HG02642 (cell line): ENCODE data around the gene P2RX2.

ENCODE experiments used
- ATAC-seq: cut with Tn5 transposase; IDR thresholded peaks from one replicate; pipeline ENCODE4 v1.9.1; 2021; ENCODE audit warnings: mild to moderate bottlenecking; ENCODE audit not compliant: unreplicated experiment, poor library complexity

The P2RX2 gene

DNA sequence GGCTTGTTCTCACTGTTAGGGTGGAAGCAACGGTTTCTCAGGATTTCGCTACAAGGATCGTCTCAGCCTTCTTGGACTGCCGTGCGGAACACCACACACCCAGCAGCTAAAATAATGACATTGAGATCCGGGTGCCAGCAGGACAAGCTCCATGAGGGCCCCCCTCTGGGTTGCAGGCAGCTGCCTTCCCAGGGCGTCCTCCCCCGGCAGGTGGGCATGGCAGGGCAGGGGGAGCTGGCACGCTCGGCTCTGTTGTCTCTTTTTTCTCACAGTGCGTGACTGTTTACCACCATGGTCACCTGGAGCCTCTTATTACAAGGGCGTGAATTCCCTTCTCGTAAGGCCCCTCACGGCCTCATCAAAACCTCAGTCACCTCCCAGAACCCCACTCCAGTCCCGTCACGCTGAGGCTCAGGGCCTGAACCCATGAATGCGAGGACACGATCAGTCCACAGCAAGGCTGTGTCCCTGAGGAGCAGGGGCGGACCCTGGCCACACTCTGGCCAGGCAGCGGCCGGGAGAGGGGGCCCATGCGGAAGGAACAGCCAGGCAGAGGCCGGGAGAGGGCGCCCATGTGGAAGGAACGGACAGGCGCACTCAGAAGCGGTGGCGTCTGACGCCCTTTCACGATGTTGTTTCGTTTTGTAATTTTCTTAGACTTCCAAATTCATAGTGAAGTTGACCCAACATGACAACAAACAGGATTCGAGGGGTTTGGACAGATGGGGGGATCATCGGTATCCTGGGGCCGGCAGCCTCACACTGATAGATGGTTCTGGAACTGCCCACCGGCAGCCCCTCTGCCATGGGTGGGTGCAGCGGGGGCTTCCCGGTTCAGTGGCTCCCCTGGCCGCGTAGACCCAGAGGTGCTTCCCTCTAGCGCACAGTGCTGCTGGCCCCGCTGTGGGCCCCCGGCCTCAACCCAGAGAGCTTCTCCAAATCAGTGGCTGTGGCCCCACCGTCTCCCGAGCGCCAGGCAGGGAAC lies 18.2 kb upstream of the P2RX2 start:
- ATAC-seq = no peak

DNA sequence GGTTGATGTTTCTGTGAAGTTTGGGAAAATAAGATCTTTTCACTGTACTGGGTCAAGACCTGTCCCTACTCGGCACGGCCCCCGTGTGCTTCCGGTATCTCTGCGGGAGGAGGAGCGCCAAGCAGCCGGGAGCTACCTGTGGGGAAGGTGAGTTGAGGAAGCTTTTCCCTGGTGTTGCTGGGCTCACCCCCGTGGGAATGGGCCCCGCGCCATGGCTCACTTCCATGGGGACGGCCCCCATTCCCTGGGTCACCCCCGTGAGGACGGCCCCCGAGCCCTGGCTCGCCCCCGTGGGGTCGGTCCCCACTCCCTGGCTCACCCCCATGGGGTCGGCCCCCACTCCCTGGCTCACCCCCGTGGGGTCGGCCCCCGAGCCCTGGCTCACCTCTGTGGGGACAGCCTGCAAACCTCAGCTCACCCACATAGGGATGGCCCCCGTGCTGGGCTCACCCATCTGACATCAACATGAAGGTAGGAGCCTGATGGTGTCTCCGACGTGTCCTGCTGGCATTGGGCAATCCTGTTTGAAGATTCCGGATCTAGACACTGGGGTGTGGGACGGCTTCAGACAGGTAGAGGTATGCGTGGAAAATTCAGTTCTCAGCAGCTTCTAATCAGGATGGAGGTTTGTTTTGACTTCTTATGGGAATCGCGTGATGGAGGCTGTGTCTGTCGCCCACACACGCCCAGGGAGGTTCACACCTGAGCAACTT lies 17.2 kb upstream of the P2RX2 start:
- ATAC-seq = no peak

DNA sequence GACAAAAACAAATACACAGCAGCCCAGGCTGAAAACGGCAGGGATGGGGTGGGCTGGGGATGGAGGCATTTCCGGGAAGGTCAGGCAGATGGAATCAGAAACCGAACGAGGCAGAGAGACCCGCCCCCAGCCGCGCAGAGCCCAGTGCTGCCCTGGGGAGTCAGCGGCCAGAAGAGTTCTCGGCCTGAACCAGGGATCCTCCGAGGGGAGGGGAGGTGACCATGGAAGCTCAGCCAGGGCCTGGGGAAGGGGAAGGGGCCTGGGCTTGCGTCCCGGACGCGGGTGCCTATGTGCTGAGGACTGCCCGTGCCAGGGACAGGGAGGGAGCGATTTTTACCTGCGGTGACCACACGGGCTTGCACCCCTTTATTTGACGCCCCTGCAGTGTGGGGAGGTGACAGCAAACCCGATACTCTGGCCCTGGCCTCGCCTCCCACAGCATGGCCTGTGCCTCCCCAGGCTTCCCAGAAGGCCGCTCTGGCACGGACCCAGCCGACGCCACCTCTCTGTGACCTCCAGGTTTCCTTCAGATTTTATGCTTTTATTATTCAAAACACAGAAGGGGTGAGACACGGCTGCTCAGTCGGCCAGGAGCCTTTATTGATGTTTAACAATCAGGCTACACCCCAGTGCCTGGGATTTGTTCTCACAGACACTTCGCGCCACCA lies 15.9 kb upstream of the P2RX2 start:
- no peak for ATAC-seq

DNA sequence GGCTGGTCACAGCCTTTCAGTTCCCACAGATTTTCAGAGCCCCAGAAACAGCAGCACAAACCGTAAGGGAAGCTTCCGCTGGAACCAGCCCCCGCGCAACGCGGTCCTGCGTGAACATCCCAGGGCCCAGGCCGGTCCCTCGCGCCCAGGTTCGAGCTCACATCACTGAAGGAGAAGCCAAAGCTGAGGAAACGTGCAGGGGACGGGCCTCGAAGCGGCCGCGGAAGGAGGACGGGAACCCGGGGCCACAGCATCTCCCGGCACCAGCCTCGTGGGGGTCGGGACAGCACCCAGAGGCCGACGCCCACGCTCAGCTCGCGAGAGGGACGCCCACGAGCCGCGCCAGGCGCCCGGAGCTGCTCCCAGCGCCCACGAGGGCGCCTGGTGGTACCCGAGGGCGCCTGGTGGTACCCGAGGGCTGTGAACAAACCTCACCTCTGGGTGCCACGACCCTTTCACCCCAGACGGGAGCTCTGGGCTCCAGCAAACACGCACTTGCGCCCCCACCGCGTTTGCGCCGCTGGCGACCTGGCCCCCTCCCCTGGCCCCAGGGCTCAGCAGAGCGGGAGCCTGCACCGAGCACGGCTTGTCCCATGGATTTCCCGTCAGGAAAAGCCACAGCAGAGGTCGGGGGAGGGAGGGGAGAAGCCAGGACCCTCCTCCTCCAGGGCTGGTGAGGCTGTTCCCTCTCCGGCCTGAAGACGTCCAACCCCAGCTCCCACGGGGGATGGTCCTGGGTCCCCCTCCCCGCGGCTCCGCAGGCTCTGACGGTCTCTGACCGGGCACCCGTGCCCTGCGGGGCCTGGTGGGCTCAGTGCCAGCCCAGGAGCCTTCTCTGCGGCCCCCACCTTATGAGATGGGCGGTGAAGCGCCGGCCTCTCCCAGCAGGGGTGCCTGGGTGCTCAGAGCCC lies 15.1 kb upstream of the P2RX2 start:
- ATAC-seq = no peak

DNA sequence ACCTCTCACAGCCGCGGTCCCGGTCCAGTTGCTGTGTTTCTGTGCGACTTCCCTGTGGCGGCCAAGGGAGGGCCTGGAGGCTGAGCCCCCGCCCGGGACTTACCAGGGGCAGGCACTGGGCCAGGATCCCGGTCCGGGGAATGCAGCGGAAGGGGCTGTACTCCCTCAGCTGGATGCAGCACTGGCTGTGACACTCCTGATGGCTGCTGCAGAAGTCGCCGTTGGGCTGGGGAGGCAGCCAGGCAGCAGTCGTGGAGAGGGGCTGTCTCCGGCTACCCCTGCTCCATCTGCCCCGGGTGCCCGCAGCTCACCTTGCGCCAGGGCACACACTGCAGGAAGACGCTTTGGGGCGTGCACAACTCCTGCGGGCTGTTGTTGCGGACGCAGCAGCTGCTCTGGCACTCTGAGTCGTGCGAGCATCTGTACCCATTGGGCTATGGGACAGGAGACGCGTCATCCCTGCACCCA lies 14.4 kb upstream of the P2RX2 start:
- no peak for ATAC-seq

DNA sequence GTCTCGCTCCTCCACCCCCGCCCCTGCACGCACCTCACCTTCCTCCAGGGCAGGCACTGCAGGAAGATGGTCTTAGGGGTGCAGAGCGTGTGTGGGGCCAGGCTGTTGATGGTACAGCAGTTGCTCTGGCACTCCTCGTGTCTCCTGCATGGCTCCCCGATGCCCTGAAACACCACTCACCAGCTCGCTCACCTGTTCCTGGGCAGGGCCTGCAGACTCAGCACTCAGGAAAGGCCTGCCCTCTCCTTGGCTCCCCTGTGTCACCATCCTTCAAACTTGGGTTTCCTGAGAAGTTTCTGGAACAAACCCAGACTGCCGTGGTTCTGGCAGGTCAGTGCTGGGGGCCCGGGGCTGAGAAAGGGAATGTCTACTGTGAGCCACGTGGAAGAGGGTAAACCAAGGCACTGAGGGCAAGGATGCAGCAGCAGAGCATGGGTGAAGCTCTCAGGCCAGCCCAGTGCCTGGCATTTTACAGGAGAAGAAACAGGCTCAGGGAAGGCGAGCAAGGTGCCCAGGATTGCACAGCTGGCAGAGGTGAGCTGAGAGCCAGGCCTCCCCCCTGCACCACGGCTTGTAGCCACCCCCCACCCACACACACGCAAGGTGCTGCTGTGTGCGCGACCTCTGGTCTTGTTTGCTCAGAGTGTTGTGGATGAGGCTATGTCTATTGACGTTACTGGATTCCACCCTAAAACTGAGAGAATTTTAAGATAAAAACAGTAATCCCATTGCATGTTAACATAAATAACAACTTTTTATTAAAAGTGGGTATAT lies 13.7 kb upstream of the P2RX2 start:
- ATAC-seq = no peak

DNA sequence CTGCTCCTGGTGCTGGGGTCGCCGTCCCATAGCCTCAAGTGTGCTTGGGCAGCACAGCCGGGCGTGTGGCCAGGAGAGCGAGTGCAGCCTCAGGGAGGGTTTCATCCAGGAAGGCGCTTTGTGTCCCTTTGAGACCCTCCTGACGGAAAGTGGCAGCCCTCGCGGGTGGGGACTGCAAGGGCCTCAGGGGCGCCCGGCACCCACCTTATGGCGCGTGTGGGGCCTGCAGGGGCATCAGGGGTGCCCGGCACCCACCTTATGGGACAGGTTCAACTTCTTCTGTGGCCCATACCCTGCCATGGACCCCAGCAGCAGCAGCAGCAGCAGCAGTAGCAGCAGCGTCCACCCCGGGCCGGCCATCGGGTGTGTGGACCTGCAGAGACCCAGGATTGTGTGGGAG lies 12.7 kb upstream of the P2RX2 start:
- ATAC-seq = no peak

DNA sequence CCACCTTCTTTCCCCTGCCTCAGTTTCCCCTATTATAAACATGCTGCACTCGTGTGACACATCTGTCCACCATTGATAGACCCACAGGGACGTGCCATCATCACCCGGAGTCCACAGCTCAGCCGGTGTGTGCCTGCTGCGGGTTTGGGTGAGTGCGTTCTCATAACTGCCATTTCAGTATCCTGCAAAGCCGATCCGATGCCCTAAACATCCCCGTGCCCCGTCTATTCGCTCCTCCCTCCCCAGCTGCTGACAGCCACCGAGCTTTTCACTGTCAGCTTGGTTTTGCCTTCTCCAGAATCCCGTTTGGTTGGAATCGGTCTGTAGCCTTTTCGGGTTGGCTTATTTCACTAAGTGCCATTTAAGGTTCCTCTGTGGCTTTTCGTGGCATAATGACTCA lies 12.1 kb upstream of the P2RX2 start:
- ATAC-seq = no peak

DNA sequence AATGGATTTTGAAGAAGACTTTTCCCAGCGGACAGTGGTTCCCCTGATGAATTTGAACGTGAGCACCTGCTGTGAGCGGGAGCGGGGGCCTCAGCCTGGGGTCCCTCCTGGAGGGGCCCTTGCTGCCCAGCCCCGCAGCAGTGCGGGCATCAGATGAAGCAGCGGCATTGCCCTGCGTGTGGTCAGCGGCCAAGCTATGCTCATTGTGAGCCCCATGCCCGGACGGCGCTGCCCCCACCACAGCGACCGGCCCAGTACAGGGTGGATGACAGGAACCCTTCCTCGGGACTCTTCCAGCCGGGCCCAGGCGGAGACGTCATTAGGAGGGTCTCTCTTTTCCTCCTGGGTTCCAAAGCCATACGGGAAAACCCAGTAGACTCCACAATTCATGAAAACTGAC lies 11.6 kb upstream of the P2RX2 start:
- ATAC-seq = no peak

DNA sequence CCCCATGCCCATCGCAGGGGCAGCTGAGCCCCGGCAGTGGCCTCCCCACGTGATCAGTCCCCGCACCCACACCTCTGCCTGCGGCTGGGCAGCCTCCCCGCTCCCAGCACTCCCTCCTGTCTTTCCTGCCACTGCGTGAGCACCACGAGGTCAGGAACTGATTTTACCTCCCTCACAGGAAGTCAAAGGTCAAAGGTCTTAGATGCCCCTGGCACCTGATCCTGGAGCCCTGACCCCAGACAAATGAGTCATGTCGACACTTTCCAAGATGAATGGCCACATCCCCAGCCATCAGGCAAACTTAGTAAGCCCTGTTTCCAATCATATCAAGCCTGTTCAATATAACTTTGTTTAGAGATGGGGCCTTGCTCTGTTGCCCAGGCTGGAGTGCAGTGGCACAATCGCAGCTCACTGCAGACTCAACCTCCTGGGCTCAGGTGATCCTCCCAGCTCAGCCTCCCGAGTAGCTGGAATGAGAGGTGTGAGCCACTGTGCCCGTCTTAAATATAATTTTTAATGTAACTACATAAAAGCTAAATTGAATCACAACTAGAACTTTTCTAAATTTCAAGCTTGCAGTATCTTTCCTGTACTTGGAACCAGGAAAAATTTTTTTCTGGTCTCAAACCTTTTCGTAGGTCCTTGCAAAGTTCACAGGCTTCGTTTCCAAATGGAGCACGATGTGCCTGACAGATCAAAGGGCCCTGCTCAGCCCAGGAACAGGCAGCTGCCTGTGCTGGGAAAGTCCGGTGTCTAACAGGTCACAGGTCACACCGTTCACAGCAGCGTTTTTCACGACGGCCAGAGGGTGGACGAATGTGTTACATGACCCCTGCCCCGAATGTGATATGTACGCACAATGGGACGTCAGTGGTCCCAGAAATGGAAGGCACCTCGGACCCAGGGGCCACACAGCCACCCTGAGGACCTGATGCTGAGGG lies 10.1 kb upstream of the P2RX2 start:
- ATAC-seq = no peak

DNA sequence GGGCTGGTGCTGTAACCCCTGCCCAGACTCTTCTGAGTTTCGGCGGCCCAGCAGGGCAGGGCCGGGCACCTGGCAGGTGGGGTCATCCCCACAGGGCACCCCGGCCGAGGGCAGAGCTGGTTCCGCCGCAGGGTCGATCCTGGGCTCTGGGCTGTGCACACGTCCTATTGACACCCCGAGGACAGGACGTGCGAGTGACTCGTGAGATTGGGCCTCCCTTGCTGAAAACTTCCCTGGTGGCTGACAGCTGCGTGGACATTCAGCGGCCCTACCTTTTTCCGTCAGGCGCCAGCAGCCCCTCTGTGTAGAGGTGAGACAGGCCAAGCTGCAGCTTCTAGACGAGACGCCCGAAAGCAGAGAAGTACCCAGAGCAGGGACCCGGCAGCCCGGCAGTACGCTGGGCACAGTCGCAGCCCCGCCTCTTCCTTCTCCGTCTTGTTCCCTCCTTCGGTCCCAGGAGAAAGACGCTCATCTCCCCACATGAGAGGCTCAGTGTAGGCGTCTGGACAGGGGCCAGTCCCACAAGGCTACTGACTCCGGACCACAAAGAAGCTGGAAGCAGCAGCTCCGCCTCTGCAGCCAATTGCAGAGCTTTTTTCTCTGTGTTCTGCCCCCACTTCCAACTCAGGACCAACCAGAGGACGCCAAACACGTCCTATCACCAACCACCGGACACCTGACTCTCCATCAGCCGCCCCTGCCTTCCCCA lies 8.4 kb upstream of the P2RX2 start, which contains the start of gene LRCOL1:
Gene LRCOL1, minus strand, starts transcription at position 532 of the 709 bp plus-strand sequence. CDS start 4,331 bp downstream, outside the sequence.
- ATAC-seq = no peak

DNA sequence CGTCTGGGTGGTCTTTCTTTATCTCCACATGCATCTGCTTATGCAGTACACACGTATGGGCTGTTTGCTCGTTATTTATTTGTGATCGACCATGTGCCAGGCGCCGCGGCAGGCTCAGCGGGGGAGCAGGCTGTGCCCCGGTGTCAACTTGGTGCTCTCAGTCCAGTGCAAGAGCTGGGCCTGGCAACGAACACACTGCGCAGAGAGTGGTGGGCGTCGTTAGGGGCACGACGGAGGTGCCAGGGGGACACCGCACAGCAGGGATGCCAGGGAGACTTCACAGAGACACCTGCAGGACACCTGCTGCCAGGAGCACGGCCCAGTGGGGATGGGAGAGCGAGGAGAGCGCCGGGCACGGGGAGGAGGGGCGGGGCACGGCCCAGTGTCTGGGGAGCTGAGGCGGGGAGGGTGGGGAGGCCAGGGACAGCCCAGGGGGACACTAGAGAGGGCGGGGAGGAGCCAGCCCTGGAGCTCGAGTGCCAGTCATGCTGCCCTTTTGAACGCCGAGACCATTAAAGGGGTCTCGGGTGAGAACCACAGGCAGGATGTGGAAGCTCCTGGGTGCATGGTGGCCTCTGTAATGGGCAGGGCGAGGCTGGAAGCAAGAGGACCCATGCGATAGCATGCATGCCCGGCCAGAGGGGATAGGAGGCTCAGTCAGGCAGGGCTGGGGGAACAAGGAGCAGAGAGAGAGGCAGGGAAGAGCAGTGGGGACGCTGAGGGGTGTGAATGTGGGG lies 7.5 kb upstream of the P2RX2 start:
- no peak for ATAC-seq

DNA sequence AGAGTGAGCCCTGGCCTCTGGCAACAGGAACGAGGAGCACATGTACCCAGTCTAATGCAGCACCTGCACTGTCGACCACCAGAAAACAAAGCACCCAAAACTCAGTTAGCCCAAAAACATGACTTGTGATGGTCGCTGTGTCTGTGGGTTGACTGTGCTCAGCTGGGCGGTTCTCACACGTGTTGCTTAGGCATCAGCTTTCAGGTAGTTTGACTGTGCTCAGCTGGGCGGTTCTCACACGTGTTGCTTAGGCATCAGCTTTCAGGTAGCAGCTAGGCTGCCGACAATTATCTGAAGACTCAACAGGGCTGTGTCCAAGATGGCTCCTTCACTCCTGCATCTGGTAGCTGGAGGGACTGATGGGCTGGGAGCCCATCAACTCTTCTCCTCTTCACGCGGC lies 7.0 kb upstream of the P2RX2 start:
- ATAC-seq = no peak

DNA sequence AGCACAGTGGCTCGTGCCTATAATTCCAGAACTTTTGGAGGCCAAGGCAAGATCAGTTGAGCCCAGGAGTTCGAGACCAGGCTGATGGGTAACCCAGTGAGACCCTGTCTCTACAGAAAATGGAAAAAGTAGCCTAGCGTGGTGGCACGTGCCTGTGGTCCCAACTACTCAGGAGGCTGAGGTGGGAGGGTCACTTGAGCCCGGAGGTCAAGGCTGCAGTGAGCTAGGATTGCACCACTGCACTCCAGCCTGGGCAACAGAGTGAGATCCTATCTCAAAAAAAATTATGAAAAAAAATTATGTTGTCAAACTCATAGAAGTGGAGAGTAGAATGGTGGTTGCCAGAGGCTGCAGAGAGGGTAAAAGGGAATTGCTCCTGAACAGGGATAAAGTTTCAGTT lies 4.5 kb upstream of the P2RX2 start:
- ATAC-seq = no peak

DNA sequence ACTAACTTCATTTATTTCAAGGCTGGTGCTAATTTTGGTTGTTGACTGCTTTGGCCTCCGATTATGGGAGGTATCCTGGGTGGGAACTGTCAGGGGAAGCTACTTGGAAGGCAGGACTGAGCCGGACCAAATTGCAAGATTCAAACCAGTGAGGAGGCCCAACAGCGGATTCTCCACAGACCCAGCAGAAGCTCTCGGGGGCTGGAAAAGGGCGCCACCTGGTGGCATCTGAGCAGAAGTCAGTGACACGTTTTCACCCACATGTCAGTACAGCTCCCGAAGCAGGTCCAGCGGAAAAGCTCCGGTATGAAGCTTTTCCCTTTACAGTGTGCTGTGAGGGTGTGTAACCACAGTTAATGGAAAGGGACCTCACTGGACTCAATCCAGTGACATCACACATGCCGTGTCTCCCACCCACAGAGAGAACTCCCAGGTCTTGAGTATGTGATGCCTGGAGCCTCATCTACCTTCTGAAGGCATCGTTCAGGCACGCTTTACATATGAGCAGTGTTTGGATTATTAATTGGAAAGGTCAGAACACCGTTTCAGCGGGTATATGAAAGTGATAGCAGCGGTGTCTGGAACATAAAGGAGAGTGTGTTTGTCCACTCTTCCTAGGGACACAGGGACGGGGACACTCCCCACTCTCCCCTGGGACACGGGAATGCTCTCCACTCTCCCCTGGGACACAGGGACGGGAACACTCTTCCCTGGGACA lies 3.6 kb upstream of the P2RX2 start:
- ATAC-seq = no peak

DNA sequence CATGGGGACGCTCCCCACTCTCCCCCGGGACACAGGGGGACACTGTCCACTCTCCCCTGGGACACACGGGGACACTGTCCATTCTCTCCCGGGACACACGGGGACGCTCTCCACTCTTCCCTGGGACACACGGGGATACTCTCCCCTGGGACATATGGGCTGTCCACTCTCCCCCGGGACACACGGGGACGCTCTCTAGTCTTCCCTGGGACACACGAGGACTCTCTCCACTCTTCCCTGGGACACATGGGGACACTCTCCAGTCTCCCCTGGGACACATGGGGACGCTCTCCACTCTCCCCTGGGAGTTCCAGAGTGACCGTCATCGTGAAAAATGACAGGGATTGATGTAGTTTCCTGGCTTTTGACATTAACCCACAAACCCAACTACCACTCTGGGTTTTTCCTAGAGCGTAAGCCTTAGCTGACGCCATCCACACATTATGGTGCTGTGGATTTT lies 3.0 kb upstream of the P2RX2 start:
- no peak for ATAC-seq
